IPS-15b (cell line): ENCODE results near the gene DOCK11.
"Not testable (repeated sequence)": the region's sequence is repeated elsewhere in the genome, so short reads cannot be mapped to it uniquely, and the experiment has no call there.

Experiments
- H3K27me3 ChIP-seq: one replicate; pipeline ENCODE4 v1.6.1; 2013; ENCODE audit warnings: low read length; ENCODE audit not compliant: control insufficient read depth, insufficient read depth
- H3K36me3 ChIP-seq: one replicate; pipeline ENCODE4 v1.6.1; 2013; ENCODE audit warnings: low read length; ENCODE audit not compliant: control insufficient read depth, insufficient read depth
- H3K4me1 ChIP-seq: one replicate; pipeline ENCODE4 v1.6.1; 2013; ENCODE audit warnings: mild to moderate bottlenecking, low read length; ENCODE audit not compliant: control insufficient read depth, insufficient read depth
- H3K4me3 ChIP-seq: one replicate; pipeline ENCODE4 v1.5.1; 2013; ENCODE audit warnings: low read depth, low read length
- H3K9ac ChIP-seq: one replicate; pipeline ENCODE4 v1.6.1; 2013; ENCODE audit warnings: low read depth, mild to moderate bottlenecking, low read length
- H3K9me3 ChIP-seq: one replicate; pipeline ENCODE4 v1.6.1; 2013; ENCODE audit warnings: mild to moderate bottlenecking, low read length; ENCODE audit not compliant: control insufficient read depth, insufficient read depth

Gene DOCK11

GRCh38 chrX:118720058-118720707 is 224.6 kb downstream of the DOCK11 start:
- H3K9me3 ChIP-seq = no peaks in the 10 kb centered on the region
- H3K4me1 ChIP-seq = peaks cover 2% of the 10 kb centered on the region
- no peak overlapping the region for H3K4me3 ChIP-seq
- H3K9ac ChIP-seq = no peak overlapping the region
- H3K36me3 ChIP-seq = no peaks in the 10 kb centered on the region
- H3K27me3 ChIP-seq = peaks cover 3% of the 10 kb centered on the region

DNA sequence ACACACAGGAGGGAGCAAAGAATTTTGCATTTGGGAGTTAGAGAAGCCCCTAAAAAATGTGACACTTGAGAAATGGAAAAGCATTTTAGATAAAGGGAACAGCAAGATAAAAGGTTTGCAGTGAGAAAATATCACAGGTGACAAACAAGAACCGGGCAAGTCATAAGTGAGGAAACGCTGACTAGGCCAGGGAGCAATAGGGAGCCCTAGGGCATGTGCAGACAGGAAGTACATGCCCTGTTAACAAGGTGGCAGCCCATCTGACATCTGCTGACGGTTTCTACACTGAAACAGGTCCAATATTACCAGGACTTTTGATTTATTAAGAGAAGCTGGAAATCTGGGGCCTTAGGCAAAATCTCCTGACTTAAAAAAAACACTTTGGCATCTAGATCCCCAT is 227.8 kb downstream of the DOCK11 start:
- Histone ChIP-seq H3K36me3 (no peaks in the 10 kb centered on the region), H3K9me3 (no peaks in the 10 kb centered on the region), H3K27me3 (peaks cover 7% of the 10 kb centered on the region)

DNA sequence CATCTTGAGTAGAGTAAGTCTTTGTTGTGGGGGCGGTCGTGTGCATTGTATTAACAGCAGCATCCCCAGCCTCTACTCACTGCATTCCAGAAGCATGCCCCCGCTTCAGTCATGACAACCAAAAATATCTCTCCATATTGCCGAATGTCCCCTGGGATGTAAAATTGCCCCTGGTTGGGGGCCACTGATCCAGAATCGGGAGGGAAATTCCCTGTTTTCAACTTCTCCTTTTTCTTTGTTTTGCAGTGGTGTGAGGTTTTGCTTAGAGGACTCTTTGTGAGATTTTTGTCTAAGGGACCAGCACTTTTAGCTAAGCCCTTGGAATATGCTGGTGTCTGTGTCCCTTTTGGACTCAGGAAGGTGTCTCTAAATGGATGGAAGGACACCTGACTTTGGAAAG is 228.8 kb downstream of the DOCK11 start:
- Histone ChIP-seq H3K36me3 (no peaks in the 10 kb centered on the region), H3K9me3 (no peaks in the 10 kb centered on the region), H3K27me3 (peaks cover 17% of the 10 kb centered on the region), H3K9ac (no peak overlapping the region), H3K4me1 (peaks cover 2% of the 10 kb centered on the region), H3K4me3 (no peak overlapping the region)

More for the DNA sequence above, 227.8 kb downstream of the DOCK11 start:
- H3K9ac ChIP-seq = no peak overlapping the region
- peaks cover 2% of the 10 kb centered on the region for H3K4me1 ChIP-seq
- H3K4me3 ChIP-seq = no peak overlapping the region

DNA sequence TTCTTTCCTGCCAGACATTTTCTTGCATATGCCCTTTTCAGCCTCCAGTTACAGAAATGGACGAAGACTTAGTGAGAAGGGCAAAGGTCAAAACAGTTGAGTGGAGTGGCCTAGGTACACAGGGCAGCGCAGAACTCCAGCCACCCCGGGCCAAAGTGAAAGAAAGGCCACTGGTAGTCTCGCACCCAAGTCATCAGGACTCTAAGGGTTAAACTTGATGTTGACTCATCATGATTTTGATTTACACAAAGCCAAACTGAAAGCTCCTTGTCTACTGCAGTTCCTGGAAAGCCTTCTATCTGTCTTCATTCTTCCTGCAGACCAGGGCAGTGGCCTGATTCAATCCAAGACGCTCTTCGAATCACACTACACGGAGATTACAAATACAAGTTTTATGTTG is 229.2 kb downstream of the DOCK11 start:
- H3K27me3 ChIP-seq = peaks cover 21% of the 10 kb centered on the region
- no peaks in the 10 kb centered on the region for H3K9me3 ChIP-seq
- H3K4me3 ChIP-seq = no peak overlapping the region
- H3K9ac ChIP-seq = no peak overlapping the region
- peaks cover 2% of the 10 kb centered on the region for H3K4me1 ChIP-seq
- H3K36me3 ChIP-seq = no peaks in the 10 kb centered on the region

- Histone ChIP-seq H3K36me3 (no peaks in the 10 kb centered on the region), H3K9ac (no peak overlapping the region), H3K9me3 (no peaks in the 10 kb centered on the region), H3K4me1 (no peaks in the 10 kb centered on the region), H3K27me3 (peaks cover 22% of the 10 kb centered on the region), H3K4me3 (no peak overlapping the region)
These were observed 230.8 kb downstream of the DOCK11 start for GRCh38 chrX:118726396-118726795.

GRCh38 chrX:118726887-118727685 is 231.5 kb downstream of the DOCK11 start, which contains the start of gene IL13RA1:
Gene IL13RA1 (plus strand): TSS chrX:118727606. CDS start chrX:118727639, 33 bp downstream.
- Histone ChIP-seq H3K36me3 (no peaks in the 10 kb centered on the region), H3K4me3 (peak within 1 kb of the TSS; percentile 41), H3K4me1 (no peaks in the 10 kb centered on the region), H3K9me3 (no peaks in the 10 kb centered on the region), H3K27me3 (peaks cover 22% of the 10 kb centered on the region), H3K9ac (peak within 1 kb of the TSS; percentile 4)

DNA sequence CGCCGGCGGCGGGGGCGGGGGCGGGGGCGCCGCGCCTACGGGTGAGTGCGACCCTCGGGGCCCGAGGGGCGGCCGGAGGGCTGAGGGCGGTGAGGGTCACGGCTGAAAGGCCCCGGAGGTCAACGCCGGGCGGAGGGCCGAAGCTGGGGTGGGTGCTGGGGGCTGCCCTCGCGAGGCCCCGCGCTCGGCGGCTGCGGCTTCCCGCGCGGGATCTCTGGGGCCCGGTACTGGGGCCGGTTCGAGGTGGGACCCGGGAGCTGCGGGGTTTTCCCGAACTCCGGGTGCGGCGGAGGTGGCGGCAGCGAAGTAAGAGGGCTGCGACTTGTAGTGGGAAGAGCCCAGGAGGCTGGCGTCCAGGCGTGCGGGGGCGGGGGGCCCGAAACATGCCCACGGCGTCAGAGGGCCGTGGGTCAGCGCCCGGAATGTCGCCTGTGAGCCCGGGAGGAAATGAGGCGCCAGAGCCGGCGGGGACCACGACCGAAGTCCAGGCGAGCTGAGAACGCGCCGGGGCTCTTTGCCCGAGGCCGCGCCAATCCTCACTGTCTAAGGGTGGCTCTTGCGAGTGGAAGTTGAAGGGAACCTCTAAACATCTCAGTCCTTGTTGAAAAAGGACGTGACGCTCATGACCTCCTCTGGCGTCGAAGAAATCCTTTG is 232.2 kb downstream of the DOCK11 start:
- Histone ChIP-seq H3K36me3 (no peaks in the 10 kb centered on the region), H3K4me1 (no peaks in the 10 kb centered on the region), H3K4me3 (peak overlapping the region; percentile 41), H3K27me3 (peaks cover 22% of the 10 kb centered on the region), H3K9me3 (no peaks in the 10 kb centered on the region), H3K9ac (no peak overlapping the region)

- no peaks in the 10 kb centered on the region for H3K4me1 ChIP-seq
- H3K4me3 ChIP-seq = no peak overlapping the region
- H3K36me3 ChIP-seq = no peaks in the 10 kb centered on the region
- peaks cover 19% of the 10 kb centered on the region for H3K27me3 ChIP-seq
- H3K9ac ChIP-seq = no peak overlapping the region
- H3K9me3 ChIP-seq = no peaks in the 10 kb centered on the region
These were observed 233.5 kb downstream of the DOCK11 start for GRCh38 chrX:118729042-118729652.

- no peak overlapping the region for H3K4me3 ChIP-seq
- H3K9me3 ChIP-seq = no peaks in the 10 kb centered on the region
- no peak overlapping the region for H3K9ac ChIP-seq
- H3K27me3 ChIP-seq = peaks cover 19% of the 10 kb centered on the region
- H3K36me3 ChIP-seq = no peaks in the 10 kb centered on the region
- no peaks in the 10 kb centered on the region for H3K4me1 ChIP-seq
These were observed 235.1 kb downstream of the DOCK11 start for GRCh38 chrX:118730500-118731247.

DNA sequence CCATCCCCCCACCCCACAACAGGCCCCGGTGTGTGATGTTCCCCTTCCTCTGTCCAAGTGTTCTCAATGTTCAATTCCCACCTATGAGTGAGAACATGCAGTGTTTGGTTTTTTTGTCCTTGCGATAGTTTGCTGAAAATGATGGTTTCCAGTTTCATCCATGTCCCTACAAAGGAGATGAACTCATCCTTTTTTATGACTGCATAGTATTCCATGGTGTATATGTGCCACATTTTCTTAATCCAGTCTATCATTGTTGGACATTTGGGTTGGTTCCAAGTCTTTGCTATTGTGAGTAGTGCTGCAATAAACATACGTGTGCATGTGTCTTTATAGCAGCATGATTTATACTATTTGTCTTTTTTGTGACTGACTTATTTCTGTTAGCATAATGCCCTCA is 236.9 kb downstream of the DOCK11 start:
- peaks cover 19% of the 10 kb centered on the region for H3K27me3 ChIP-seq
- not testable (repeated sequence) for H3K36me3 ChIP-seq, H3K4me1 ChIP-seq, H3K9me3 ChIP-seq, H3K9ac ChIP-seq, H3K4me3 ChIP-seq

- Histone ChIP-seq H3K9ac (no peak overlapping the region), H3K4me3 (no peak overlapping the region), H3K4me1 (no peaks in the 10 kb centered on the region), H3K9me3 (no peaks in the 10 kb centered on the region), H3K27me3 (no peaks in the 10 kb centered on the region), H3K36me3 (no peaks in the 10 kb centered on the region)
These were observed 239.3 kb downstream of the DOCK11 start for GRCh38 chrX:118734909-118735308.
